ENCODE results near the gene PROB1. TPM values are rescaled to one million over a fixed set of nuclear protein-coding genes. Genes with fewer than 3 reads are reported as not detected.

The PROB1 gene
- 0.61 and 0.65 TPM in 2 replicates for total RNA-seq

GRCh38 chr5:139394654-139395566 is at the start of gene PROB1:
PROB1 (minus strand) TSS chr5:139395104; CDS start chr5:139395081, 23 bp downstream.

GRCh38 chr5:139439013-139439903 is 44.4 kb upstream of the PROB1 start, which contains the start of gene DNAJC18:
DNAJC18 (minus strand) TSS chr5:139439525; CDS start chr5:139439445, 80 bp downstream.

DNA sequence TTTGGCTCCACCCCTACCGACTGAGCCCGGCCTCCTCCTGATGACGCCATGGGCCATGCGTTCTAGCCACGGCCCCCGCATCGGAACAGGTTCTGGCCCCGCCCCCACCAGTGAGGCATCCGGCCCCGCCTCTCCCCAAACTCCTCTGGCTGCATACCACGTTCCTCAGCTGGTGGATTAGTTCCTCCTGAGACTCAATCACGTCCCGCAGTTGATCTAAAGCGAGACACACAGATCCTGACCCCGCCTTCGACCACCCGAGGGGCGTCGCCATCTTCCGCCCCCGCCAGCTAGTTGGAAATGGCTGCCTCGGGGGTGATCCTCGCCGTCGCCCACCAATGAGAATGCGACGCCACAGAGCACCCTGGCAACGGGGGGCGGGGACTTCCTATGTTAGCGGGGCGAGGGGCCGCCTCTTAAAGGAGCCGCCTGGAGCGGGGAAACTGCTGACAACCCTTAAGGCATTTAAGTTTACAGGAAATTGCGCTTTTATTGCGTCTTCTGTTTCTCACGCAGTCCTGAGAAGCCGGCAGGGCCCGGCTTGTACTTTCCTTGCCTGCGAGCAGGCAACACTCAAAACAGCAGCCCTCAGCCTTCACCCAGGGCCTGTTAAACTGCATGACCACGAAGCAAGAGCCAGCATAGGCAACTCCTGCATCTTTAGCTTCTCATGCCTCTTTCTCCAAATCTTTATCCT is 9.0 kb upstream of the PROB1 start, which contains the start of gene SPATA24:
Gene SPATA24 (minus strand): TSS at position 303 of the 697 bp plus-strand sequence. CDS start 29 bp downstream, at position 274.

DNA sequence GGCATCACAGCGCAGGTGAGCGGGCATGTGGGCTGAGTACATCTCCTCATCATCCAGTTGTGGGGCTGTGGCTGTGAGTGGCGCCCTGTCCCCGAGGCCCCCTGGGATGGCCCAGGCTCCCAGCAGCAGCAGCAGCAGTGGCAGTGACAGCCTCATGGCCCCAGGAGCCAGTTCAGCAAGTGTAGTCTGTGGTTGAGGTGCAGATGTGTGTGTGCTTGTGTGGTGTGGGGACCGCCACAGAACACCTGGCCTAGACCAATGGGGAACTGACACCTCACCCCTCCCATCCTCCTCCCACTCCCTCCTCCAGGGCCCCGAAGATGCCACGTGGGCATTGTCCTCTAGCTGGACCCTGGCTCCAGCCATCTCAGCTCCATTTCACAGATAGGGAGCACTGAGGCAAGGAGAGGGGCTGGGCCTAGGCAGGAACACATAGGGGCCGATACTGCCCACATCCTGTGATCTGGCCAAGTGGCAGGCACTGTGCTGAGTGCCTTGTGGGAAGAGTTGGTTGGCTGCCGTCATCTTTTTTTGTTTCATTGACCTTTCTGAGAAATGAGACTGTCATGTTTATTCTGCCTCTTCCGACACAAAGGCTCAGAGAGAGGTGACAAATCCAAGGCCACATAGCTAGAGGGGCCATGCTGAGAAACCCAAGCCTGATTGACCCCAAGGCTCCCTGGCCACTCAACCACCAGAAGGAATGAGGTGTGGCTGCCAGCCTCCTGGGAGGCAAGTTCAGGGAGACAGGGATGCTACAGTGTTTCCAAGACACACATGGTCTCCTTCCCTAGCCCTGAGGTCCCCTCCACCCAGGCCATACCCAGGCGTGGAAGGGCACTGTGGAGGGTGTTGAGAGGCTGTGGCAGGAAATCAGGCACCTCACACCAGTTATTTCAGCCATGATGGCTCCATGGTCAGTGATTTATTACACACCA is 4.9 kb downstream of the PROB1 start, which contains the start of gene MZB1:
Gene MZB1 (minus strand): TSS at position 213 of the 938 bp plus-strand sequence. CDS start 57 bp downstream, at position 156.

DNA sequence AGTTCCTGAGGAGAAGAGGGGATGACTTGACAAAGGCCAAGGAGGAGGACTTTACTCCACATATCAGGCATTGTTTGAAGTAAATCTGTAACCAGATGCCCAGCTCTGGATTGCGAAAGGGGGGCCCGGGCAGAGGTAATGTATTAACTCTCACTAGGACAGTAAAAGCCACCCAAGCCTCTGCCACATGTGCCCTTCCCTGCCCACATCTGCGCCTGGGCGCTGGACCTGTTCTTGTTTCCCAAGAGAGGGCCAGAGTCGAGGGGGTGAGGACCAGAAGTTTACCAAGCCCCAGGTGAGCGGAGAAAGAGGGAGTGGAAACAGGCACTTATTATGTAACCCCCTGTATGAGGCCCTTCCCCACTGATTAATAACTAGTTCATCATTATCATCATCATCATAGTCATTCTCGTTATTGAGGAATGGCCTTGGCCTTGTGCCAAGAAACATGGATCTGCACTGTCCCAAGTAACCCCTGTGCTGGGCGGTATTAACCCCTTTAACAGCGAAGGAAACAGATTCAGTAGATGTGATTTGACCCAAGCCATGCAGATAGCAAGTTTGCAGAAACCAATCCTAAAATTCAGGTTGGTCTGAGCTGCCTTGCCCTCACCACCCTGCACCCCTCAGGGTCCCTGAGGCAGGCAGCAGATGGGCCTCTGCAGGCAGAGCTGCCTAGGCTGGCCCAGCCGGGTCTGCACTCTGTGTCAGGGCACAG is 11.5 kb downstream of the PROB1 start, which contains the start of gene SLC23A1:
Gene SLC23A1 (minus strand): TSS at position 23 of the 718 bp plus-strand sequence. CDS start 44 bp downstream, outside the sequence.

GRCh38 chr5:139341689-139342422 is 53.0 kb downstream of the PROB1 start, which contains the start of gene PAIP2:
PAIP2 (plus strand) TSS chr5:139341854; CDS start chr5:139363785, 21,931 bp downstream.

Other genes starting within 250 kb of the PROB1 start
- 43.9 and 56.5 TPM in 2 replicates for gene SIL1, start 196.7 kb downstream of the PROB1 start, total RNA-seq
- 209 and 287 TPM in 2 replicates for gene MATR3, start 101.4 kb downstream of the PROB1 start, total RNA-seq
- 109 and 179 TPM in 2 replicates for gene PAIP2, start 53.2 kb downstream of the PROB1 start, total RNA-seq
- gene SLC23A1, start 11.8 kb downstream of the PROB1 start, total RNA-seq, result not detected in 2 replicates
- 0.32 and 0.46 TPM in 2 replicates for gene MZB1, start 5.2 kb downstream of the PROB1 start, total RNA-seq
- 10.1 and 14.4 TPM in 2 replicates for gene SPATA24, start 9.0 kb upstream of the PROB1 start, total RNA-seq
- 7.6 and 8.4 TPM in 2 replicates for gene DNAJC18, start 44.4 kb upstream of the PROB1 start, total RNA-seq
- gene ECSCR, start 67.6 kb upstream of the PROB1 start, total RNA-seq, result 312 and 378 TPM in 2 replicates
- gene SMIM33, start 75.9 kb upstream of the PROB1 start, total RNA-seq, result under 0.01 TPM in 1 of 2 replicates, not detected in the other
- 51.1 and 52.0 TPM in 2 replicates for gene STING1, start 87.7 kb upstream of the PROB1 start, total RNA-seq
- 56.1 and 66.3 TPM in 2 replicates for gene UBE2D2, start 166.2 kb upstream of the PROB1 start, total RNA-seq

Measured in epithelial cell of umbilical artery (primary cell).